HL-60/S4 treated with phorbol 12-myristate 13-acetate at 8.2 ng/mL for 4 days and 3 days (cell line): ENCODE measurements around the gene DNMT3L.
"Not testable (repeated sequence)": the region's sequence is repeated elsewhere in the genome, so short reads cannot be mapped to it uniquely, and the experiment has no call there.

Experiments
- in situ Hi-C: fragments of 300-500 bp; cut with MboI; formaldehyde crosslinking; loops from 2 replicates; pipeline ENCODE4 v1.15.0; 2022; ENCODE audit warnings: low sequenced_read_pairs

Gene DNMT3L

GRCh38 chr21:44295163-44295573 is 33.5 kb upstream of the DNMT3L start:
- in situ Hi-C loops: no loop called here

DNA sequence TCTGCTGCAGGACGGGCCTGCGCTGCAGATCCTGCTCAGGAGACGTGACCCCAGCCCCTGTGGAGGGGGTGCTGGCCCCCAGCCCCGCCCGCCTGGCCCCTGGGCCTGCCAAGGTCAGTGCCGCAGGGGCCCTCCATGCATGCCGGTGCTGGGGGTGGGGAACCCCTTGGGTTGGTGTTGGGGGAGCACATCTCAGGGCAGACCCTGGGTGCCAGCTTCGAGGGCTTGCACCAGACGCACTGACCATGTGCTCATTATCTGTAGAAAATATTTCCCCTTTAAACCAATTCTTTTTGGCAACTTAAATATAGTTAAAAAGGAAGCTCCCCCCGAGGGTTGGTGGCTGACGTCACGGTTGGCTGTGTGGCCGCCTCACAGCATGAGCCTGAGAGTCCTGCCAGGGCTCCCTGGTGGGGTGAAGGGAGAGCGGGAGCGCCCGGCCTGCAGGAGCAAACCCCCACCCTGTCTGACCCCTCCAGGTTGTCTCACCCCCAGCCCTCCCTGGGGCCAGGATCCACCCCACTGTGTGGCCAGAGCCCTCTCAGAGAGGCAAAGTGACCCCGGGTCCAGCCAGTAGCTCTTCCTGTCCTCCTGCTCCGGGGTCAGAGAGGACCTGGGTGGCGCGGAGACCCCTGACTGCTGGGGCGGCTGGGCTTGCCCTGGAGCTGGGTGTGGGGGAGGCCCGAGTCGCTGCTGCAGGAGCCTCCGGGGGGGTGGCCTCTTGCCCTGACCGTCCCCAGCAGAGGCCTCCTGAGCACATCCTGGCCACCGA is 32.9 kb upstream of the DNMT3L start:
- in situ Hi-C loops: no loop called here

GRCh38 chr21:44293551-44294231 is 32.0 kb upstream of the DNMT3L start:
- in situ Hi-C loops: no loop called here

DNA sequence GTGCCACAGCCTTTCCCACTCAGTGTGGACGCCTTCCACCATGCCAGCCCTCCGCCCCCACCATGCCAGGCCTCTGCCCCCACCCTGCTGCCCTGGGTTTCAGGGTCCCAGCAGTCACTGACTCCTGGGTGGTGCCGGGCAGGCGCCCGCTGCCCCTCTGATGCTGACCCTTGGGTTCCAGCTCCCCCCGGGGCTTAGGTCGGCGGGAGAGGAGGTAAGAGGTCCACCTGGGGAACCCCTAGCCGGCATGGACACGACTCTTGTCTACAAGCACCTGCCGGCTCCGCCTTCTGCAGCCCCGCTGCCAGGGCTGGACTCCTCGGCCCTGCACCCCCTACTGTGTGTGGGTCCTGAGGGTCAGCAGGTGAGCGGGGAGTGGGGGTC is 31.1 kb upstream of the DNMT3L start:
- in situ Hi-C loops: no loop called here

GRCh38 chr21:44291936-44292811 is 30.5 kb upstream of the DNMT3L start:
- in situ Hi-C loops: no loop called here

GRCh38 chr21:44291078-44291935 is 29.6 kb upstream of the DNMT3L start:
- in situ Hi-C loops: no loop called here

GRCh38 chr21:44290327-44291077 is 28.8 kb upstream of the DNMT3L start:
- in situ Hi-C loops: no loop called here

DNA sequence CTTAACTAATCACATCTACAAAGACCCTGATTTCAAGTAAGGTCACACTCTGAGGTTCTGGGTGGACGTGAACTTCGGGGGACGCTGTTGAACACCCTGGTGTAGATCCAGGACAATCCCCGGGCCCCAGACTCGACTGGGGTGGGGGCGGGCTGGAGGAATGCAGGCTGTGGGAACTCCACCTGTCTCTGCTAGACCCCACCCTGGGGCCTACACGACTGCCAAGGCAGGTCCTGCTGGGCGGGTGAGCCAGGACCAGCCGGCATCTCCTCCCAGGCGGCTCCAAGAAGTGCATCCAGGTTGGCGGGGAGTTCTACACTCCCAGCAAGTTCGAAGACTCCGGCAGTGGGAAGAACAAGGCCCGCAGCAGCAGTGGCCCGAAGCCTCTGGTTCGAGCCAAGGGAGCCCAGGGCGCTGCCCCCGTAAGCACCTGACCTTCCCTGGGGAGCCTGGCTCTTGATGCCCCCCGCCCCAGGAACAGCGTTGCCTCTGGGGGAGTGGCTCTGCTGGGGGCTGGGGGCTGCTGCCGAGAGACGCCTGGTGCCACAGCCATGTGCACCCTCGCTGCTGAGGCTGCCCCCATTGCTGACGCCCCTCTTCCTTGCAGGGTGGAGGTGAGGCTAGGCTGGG is 27.8 kb upstream of the DNMT3L start:
- in situ Hi-C loops: no loop called here

DNA sequence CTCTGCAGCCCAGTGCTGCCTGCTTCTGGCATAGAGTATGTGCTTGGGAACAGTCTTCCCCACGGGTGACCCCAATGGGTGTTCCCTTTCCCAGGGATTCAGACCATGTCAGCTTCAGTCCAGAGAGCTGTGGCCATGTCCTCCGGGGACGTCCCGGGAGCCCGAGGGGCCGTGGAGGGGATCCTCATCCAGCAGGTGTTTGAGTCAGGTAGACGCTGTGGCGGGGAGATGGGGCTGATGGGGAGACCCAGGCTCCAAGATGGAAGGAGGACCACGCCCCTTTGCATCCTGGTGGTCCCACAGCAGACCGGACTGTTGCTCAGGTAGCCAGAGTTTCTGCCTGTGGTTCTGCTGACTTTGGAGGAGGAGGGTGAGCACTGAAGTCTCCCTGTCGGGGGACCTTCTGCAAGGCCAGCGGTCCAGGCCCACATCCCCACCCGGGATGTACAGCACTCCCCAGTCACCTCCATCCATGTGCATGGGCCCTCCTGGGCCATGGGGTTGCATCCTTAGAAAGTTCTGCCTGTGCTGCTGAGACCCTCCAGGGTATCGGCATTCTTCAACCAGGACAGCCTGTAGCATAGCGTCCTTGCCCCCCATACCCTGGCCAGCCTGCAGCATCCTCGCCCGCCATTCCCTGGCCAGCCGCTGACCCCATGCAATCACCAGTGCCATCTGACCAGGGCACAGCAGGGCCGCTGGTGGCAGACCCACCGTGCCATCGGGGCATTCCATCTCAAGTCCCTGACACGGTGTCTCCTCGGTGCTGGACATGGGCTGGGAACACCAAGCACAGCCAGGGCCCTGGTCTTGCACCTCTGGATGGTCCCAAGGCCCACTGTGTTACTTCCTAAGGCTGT is 26.8 kb upstream of the DNMT3L start:
- in situ Hi-C loops: no loop called here

- in situ Hi-C loops: no loop called here
Observed at GRCh38 chr21:44286716-44287632, 25.3 kb upstream of the DNMT3L start.

DNA sequence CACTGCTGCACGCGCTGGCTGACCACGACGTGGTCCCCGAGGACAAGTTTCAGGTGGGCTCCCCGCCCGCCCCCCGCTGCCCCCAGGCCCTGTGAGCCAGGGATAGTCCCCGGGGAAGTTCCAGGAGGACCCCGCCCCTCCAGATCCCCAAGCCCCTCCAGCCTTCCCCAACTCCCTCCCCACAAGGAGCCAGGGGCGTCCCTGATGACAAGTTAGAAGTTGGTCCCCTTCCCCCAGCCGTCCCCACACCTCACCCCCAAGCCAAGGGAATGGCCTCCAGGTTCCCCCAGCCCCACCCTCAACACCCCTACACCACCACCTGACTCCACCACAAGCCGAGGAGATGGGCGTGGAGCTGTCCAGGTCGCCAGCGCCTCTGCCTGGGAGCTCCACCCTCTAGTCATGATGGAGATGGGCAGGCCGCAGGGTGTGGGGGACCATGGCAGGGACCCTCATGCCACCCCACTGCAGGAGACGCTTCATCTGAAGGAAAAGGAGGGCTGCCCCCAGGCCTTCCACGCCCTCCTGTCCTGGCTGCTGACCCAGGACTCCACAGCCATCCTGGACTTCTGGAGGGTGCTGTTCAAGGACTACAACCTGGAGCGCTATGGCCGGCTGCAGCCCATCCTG is 24.5 kb upstream of the DNMT3L start:
- in situ Hi-C loops: no loop called here

DNA sequence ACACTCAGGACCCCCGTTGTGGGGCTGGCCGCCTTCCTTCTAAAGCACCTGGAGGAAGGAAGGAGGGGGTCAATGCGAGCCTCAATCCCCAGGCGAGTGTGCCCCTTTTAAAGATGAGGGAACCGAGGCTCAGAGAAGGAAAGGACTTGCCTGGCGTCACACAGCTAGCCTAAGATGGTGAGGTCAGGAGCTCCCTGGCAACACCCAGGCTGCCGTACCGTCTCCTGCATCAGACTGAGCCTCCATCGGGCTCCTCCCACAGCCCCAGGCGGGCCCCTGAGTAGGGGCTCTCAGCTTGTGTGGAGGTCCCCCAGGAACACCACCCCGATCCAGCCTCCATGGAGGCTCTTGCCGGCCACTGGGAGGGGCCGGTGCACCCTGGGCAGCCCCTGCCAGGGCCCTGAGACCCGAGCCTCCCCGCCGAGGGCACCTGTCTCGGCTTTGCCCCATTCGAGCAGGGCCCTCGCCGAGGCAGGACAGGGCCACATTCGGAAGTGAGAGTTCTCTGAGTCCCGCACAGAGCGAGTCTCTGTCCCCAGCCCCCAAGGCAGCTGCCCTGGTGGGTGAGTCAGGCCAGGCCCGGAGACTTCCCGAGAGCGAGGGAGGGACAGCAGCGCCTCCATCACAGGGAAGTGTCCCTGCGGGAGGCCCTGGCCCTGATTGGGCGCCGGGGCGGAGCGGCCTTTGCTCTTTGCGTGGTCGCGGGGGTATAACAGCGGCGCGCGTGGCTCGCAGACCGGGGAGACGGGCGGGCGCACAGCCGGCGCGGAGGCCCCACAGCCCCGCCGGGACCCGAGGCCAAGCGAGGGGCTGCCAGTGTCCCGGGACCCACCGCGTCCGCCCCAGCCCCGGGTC is 23.7 kb upstream of the DNMT3L start, which contains the start of gene AIRE:
AIRE (plus strand) TSS at position 739 of the 855 bp plus-strand sequence. CDS start 131 bp downstream, outside the sequence.
- in situ Hi-C loops: no loop called here

DNA sequence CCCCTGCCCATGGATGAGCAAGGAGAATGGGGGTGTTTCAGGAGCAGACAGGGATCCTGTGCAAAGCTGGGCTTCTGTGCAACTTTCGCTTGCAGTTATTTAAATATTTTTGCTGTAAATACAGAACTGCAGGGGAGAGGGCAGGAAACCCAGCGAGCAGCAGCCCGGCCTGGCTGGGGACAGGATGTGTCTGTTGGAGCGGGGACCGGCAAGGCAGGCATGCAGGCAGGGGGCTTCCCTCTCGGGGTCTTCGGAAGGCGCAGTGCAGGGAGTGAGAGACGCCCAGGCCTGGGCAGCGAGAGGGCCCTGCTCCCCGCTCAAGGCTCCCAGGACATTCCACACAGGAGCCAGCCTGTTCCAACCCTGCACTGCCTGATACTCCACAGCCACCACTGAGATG is 22.3 kb upstream of the DNMT3L start:
- in situ Hi-C loops: no loop called here

- in situ Hi-C loops: not testable (repeated sequence)
Observed at GRCh38 chr21:44283211-44283785, 21.6 kb upstream of the DNMT3L start.

- in situ Hi-C loops: no loop called here
Observed at GRCh38 chr21:44282370-44282769, 20.7 kb upstream of the DNMT3L start.

GRCh38 chr21:44281801-44282200 is 20.1 kb upstream of the DNMT3L start:
- in situ Hi-C loops: no loop called here
